ENCODE measurements around the gene NRG2.

The NRG2 gene

DNA sequence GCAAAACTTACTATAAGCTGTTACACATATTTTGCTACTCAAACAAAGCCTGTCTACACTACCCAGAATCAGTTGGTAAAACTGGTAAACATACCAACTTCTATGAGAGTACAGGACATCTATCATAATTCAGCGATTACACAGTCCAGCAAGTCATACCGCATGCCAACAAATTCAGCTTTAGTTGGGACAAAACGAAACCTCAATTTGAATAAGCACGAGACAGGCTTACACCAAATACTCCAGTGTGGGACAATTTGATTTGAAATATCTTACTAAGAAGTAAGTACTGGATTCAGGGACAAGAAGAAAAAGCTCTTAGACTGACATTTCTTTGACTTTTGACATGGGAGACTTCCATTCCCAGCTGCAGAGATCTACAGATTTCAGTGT is 2.0 kb downstream of the NRG2 start:
- FAIRE-seq (no peak), DNase-seq (ENCODE audit: low spot score) (no peak)

GRCh38 chr5:140040358-140040757 is 2.7 kb downstream of the NRG2 start:
- DNase-seq (ENCODE audit: low spot score) (no peak), FAIRE-seq (no peak)

GRCh38 chr5:140039561-140039960 is 3.5 kb downstream of the NRG2 start:
- no peak for DNase-seq (ENCODE audit: low spot score)
- no peak for FAIRE-seq

GRCh38 chr5:140038373-140038957 is 4.6 kb downstream of the NRG2 start:
- no peak for DNase-seq (ENCODE audit: low spot score)
- no peak for FAIRE-seq

DNA sequence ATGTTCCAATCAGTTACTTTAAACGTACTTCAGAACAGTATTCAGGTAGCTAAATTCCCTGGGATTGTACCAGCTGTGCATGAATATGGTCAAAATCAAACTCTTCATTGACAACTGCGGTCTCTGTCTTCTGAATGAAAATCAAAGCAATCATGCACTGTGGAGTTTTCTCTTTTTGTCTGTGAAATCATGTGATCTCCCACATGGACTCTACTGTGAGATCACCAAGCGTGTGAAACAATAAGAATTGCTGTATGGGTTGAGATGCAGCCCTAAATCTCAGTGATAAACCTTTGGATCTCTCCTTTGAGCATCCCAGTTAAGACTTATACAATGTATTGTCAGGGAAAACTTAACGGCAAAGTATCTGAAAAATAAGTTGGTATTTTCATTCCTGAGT is 6.1 kb downstream of the NRG2 start:
- FAIRE-seq: no peak
- no peak for DNase-seq (ENCODE audit: low spot score)

- FAIRE-seq (no peak), DNase-seq (ENCODE audit: low spot score) (no peak)
Measured at GRCh38 chr5:140035881-140036280, 7.2 kb downstream of the NRG2 start.

GRCh38 chr5:140033037-140033760 is 9.9 kb downstream of the NRG2 start:
- DNase-seq (ENCODE audit: low spot score) (no peak), FAIRE-seq (no peak)

GRCh38 chr5:140032296-140032695 is 10.8 kb downstream of the NRG2 start:
- DNase-seq (ENCODE audit: low spot score) (no peak), FAIRE-seq (no peak)

DNA sequence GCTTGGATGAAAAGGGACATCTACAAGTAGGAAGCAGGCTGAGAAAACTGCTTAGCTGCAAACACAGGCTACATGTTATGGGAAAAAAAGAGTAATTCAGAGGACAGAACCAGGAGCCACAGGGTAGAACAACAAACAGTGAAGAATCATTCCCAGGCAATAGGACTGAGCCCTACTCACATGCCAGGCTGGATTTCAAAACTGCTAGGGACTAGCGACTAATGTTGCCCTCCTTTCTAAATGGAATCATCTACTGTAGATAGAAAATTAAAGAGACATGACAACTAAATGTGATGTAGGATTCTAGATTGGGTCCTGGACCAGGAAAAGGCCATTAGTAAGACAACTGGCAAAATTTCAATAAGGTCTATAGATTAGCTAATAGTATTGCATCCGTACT is 15.3 kb downstream of the NRG2 start:
- no peak for DNase-seq (ENCODE audit: low spot score)
- no peak for FAIRE-seq

DNA sequence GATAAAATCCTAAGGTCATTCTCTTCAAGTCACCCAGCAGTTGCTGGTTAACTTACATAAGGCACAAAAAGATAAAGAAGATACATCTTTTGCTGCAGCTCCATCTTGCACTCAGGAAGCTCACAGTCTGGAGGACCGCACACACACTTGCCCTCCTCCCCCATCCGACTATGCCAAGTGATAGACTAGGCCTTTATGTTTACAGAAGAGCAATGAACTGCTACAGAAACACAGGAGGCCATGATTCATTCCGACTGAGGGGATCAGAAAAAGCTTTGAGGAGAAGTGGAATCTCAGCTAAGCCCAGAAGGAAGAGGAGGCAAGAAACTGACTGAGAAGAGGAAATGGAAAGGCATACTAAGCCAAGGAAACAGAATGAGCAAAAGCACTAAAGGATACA is 17.4 kb downstream of the NRG2 start:
- DNase-seq (ENCODE audit: low spot score) (no peak), FAIRE-seq (no peak)

GRCh38 chr5:140024928-140025327 is 18.2 kb downstream of the NRG2 start:
- FAIRE-seq (no peak), DNase-seq (ENCODE audit: low spot score) (no peak)

- FAIRE-seq: no peak
- DNase-seq (ENCODE audit: low spot score): no peak
Measured at GRCh38 chr5:140023611-140024191, 19.4 kb downstream of the NRG2 start.

DNA sequence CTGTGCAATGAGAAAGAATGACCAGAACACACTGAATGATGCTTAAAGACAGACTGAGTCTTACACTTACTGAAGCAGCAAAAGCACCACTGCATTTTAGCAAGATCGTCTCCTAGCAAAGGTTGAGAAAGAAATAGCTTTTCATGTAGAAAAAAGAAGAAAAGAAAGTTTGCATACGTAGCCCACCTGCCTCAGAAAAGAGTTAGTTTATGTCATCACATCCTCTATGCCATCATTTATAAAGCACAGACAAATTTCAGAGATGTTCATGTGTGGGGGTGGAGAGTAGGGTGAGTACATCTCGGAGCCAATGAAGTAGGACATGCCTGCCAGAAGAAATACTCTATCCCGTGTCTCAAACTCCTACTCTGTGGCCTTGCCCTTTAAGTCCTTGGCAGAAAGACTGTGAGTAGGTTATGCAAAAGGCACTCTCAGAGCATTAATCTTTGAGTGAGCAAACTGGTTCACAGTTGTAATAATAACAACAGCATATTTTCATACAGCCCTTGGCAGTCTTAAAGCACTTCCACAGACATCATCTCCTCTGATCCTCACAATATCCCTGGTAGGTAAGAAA is 22.4 kb downstream of the NRG2 start:
- DNase-seq (ENCODE audit: low spot score) (no peak), FAIRE-seq (no peak)

GRCh38 chr5:140018920-140019644 is 24.0 kb downstream of the NRG2 start:
- DNase-seq (ENCODE audit: low spot score) (no peak), FAIRE-seq (no peak)

GRCh38 chr5:140018517-140018916 is 24.6 kb downstream of the NRG2 start:
- DNase-seq (ENCODE audit: low spot score) (no peak), FAIRE-seq (no peak)

- no peak for FAIRE-seq
Measured at GRCh38 chr5:140018096-140018481, 25.0 kb downstream of the NRG2 start.

DNA sequence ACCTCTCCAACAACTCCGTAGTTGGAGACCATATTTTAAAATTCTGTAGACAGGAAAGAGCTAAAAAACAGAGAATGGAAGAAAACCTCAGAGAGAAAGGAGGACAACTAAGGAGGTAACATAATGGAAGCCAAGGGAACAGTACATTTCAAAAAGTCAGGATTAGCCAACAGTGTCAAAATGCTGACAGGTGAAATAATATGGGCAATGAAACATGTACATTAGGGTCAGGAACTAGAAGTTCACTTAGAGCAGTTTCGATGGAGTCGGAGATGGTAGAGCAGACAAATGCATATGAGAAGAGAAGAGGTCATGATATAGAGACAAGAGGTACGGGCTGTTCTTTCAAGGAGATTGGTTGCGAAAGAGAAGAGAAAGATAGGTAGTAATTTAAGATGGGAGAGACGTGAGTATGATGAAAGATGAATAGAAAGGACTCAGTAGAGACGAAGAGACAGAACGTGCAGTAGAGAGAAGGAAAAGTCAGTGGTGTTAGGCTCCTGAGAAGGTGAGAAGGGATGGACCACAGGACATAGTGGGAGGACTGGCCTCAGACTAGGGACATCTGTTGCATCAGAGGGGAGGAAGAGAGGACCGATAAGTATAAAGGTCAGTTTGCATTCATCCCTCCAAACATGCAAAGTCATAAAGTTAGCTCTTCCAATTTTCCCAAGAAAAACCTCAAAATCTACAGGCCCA is 25.6 kb downstream of the NRG2 start:
- FAIRE-seq (no peak), DNase-seq (ENCODE audit: low spot score) (no peak)

More at GRCh38 chr5:140018096-140018481, 25.0 kb downstream of the NRG2 start:
- no peak for DNase-seq (ENCODE audit: low spot score)

DNA sequence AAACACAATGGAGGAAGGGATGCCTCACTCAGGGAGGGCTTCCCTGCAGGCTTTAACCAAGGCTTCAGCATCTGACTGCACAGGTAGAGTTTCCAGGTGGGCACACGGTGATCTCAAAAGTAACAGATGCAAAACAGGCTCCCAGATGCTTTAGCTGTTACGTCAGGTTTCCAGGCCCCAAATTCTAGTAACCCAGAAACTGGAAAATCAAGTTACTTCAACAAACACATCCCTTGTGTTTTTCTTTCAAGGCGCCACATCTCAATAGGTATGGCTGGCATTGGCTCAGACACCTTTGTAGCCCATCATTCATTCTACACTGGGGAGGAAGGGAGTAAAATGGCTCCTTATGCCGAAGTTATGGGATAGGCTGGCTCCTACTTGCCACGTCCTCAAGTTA is 27.4 kb downstream of the NRG2 start:
- FAIRE-seq: no peak
- DNase-seq (ENCODE audit: low spot score): no peak

GRCh38 chr5:140014751-140015150 is 28.3 kb downstream of the NRG2 start:
- FAIRE-seq (no peak), DNase-seq (ENCODE audit: low spot score) (no peak)

GRCh38 chr5:140013536-140013935 is 29.6 kb downstream of the NRG2 start:
- DNase-seq (ENCODE audit: low spot score) (no peak), FAIRE-seq (no peak)

DNA sequence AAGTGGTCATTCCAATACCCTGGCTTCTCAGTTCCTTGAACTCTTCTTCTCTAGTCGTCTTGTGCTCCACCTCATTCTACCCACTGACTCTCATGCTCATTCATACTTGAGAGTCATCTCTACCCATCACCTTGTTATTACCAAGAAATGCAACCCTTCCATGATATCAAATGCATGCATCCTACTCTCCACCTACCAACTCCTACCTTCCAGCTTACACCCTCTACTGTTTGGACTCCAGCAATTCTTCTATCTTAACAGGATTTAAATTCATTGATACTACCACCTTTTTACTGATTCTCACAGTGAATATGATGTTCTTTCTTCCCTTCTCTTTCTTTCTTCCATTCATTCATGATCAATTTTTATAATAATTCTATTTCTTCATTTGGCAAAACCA is 30.7 kb downstream of the NRG2 start:
- no peak for FAIRE-seq
- no peak for DNase-seq (ENCODE audit: low spot score)

All from urothelium cell line (cell line).